ENCODE measurements around the gene AIRE. TPM values are rescaled to one million over a fixed set of nuclear protein-coding genes. Genes with fewer than 3 reads are reported as not detected.

The AIRE gene
- total RNA-seq, 1 donor from 2014 or later: 0.25 TPM

DNA sequence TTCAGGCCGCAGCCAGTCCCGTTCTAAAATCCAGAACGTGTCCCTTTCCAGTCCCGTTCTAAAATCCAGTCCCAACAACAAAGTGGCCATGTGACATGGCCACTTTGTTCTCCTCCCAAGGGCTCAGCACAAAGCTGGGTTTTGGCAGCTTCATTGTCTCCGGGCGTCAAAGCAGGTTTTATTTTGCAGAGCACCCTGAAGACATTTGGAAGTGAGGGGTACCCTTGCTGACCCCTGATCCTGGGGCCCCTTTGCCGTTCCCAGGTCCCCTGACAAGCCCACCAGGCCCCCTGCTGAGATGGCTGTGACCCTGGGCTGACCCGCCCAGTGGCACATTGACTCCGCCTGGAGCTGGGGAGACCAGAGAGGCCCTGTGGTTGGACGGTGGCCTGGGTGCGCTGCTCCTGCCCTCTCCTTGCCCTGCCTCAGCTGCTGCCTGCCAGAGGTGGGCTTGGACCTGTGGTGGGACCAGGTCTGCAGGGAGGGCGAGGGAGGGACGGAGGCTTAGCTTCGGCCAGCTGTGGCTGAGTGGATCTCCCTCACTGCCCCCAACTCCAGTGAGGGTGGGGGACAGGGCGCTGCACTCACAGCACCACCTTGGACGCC is 18.4 kb downstream of the AIRE start:
- no peak overlapping the region for H3K4me3 ChIP-seq
- H3K27me3 ChIP-seq: no peaks in the 10 kb centered on the region
- intact Hi-C loops (cut with DNase I): no loop called here
- no peaks in the 10 kb centered on the region for H3K36me3 ChIP-seq
- no peaks in the 10 kb centered on the region for H3K9me3 ChIP-seq
- no peak overlapping the region for H3K27ac ChIP-seq
- peaks cover 62% of the 10 kb centered on the region for H3K4me1 ChIP-seq
- no peak for DNase-seq (ENCODE audit: extremely low spot score in 2 of 2)
- TF ChIP-seq, protein P1, sequence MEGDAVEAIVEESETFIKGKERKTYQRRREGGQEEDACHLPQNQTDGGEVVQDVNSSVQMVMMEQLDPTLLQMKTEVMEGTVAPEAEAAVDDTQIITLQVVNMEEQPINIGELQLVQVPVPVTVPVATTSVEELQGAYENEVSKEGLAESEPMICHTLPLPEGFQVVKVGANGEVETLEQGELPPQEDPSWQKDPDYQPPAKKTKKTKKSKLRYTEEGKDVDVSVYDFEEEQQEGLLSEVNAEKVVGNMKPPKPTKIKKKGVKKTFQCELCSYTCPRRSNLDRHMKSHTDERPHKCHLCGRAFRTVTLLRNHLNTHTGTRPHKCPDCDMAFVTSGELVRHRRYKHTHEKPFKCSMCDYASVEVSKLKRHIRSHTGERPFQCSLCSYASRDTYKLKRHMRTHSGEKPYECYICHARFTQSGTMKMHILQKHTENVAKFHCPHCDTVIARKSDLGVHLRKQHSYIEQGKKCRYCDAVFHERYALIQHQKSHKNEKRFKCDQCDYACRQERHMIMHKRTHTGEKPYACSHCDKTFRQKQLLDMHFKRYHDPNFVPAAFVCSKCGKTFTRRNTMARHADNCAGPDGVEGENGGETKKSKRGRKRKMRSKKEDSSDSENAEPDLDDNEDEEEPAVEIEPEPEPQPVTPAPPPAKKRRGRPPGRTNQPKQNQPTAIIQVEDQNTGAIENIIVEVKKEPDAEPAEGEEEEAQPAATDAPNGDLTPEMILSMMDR (IDR thresholded peaks at IDR 0.05): no peak
- TF ChIP-seq POLR2A (IDR thresholded peaks at IDR 0.05): no peak

DNA sequence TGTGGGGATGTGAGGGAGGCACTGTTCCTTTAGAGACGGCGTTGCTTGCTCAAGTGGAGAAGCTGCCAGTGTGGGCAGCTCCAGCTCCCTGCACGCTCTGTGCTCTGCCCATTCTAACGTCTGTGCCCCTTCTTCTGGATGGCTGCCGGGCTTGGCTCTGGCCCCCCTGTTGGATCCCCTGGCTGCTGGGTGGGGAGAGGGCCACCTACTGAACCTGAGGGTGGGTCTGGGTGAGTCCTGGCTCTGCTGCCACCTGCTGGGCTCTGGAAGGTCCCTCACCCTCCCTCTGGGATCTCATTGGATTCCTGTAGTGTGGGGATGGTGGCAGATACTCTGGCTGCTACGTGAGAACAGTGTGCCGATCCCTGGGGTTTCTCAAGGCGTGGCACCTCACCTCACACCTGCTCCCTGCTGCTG is 19.2 kb downstream of the AIRE start:
- Histone ChIP-seq H3K4me3 (no peak overlapping the region), H3K9me3 (no peaks in the 10 kb centered on the region), H3K27me3 (no peaks in the 10 kb centered on the region), H3K36me3 (peaks cover 0 to 4% of the 10 kb centered on the region in 2 donors), H3K4me1 (peaks cover 56% of the 10 kb centered on the region), H3K27ac (no peak overlapping the region)
- TF ChIP-seq, protein P1 (IDR thresholded peaks at IDR 0.05): peak in 2 of 3 experiments; percentile 11 to 50
- TF ChIP-seq POLR2A (IDR thresholded peaks at IDR 0.05) (no peak), POLR2AphosphoS5 (IDR thresholded peaks at IDR 0.05; ENCODE audit: insufficient read depth in 1 of 2, low read depth in 1 of 2) (no peak)
- intact Hi-C loops (cut with DNase I): no loop called here
- DNase-seq (ENCODE audit: extremely low spot score in 2 of 2): no peak

DNA sequence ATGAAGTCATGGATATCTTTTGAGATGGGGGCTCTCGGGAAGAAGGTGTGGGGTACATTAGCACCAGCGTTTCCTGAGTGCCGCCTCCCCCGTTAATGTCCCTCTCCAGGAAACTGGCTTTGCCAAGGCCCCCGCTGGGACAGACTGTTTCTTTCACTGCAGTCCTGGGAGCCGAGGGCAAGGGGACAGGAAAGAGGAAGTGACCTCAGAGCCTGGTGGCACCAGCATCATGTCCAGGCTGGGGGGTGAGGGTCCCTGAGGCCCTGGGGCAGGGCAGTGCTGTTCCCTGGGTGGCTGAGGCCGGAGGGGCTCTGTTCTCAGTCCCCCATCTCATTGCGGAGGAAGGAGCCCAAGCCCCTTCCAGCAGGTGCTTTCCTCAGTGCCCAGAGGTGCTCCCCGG is 20.0 kb downstream of the AIRE start:
- peaks cover 0 to 12% of the 10 kb centered on the region in 2 donors for H3K36me3 ChIP-seq
- no peak for DNase-seq (ENCODE audit: extremely low spot score in 2 of 2)
- H3K27ac ChIP-seq: no peak overlapping the region
- no peaks in the 10 kb centered on the region for H3K9me3 ChIP-seq
- intact Hi-C loops (cut with DNase I): no loop called here
- TF ChIP-seq POLR2AphosphoS5 (IDR thresholded peaks at IDR 0.05; ENCODE audit: insufficient read depth in 1 of 2, low read depth in 1 of 2) (no peak), POLR2A (IDR thresholded peaks at IDR 0.05) (no peak)
- TF ChIP-seq, protein P1 (IDR thresholded peaks at IDR 0.05): no peak
- H3K4me1 ChIP-seq: peaks cover 53% of the 10 kb centered on the region
- no peaks in the 10 kb centered on the region for H3K27me3 ChIP-seq
- H3K4me3 ChIP-seq: no peak overlapping the region

DNA sequence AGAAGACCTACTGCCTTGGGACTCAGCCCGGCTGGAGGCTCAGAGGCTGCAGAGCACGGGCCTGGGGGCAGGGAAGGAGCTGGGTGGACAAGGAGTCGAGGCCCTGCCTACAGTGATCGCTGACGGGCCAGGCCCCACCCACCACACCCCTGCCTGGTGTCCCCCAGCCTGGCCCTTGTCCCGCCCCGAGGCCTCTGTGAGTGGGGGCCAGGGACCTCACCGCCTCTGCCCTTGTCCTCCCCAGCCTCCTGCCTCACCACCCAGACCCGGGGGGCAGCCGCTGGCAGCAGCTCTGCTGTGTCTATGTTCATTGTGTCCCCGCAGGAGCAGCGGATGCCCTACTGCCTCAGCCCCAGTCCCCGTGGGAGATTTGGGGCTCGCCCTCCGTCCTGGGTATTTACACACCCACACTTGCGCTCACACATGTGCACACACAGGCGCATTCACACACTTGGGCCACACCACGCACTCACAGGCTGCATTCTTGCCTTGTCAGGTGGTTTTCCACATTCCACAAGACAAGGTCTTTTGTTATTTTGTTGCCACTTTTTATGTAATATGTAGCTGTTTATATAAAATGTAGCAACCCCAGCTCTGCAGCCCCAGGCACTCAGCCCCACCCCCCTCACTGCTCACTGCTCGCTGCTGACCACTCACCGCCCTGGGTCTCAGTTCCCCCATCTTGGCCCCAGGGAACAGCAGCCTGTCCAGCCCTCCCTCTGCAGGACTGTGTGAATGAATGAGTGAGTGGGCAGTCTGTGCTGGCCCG is 21.4 kb downstream of the AIRE start:
- H3K36me3 ChIP-seq: peaks cover 0 to 26% of the 10 kb centered on the region in 2 donors
- H3K4me1 ChIP-seq: peaks cover 39% of the 10 kb centered on the region
- DNase-seq (ENCODE audit: extremely low spot score in 2 of 2): no peak
- no peak overlapping the region for H3K4me3 ChIP-seq
- no peak overlapping the region for H3K27ac ChIP-seq
- H3K27me3 ChIP-seq: no peaks in the 10 kb centered on the region
- H3K9me3 ChIP-seq: no peaks in the 10 kb centered on the region
- TF ChIP-seq, protein P1 (IDR thresholded peaks at IDR 0.05): no peak
- TF ChIP-seq POLR2A (IDR thresholded peaks at IDR 0.05): no peak
- no peak for TF ChIP-seq POLR2AphosphoS5 (IDR thresholded peaks at IDR 0.05; ENCODE audit: insufficient read depth in 1 of 2, low read depth in 1 of 2)
- intact Hi-C loops (cut with DNase I): no loop called here
